Aorta (tissue), 5 donors: ENCODE data around the gene SPINK1. TPM values are rescaled to one million over a fixed set of nuclear protein-coding genes. Genes with fewer than 3 reads are reported as not detected.
"Not testable (repeated sequence)": the region's sequence is repeated elsewhere in the genome, so short reads cannot be mapped to it uniquely, and the experiment has no call there.

Experiments
- ATAC-seq: fragments of 200-7000 bp; cut with Tn5 transposase; one replicate; pipeline ENCODE4 v1.9.1; 2022; ENCODE audit warnings: moderate library complexity; ENCODE audit not compliant: low FRiP score
- DNase-seq, 2 donors: peaks; one replicate each; pipeline ENCODE4 v3.0.0-alpha.2; 2020
- H3K27ac ChIP-seq, 2 donors: one replicate each; pipeline ENCODE4 v1.5.1; 2013; ENCODE audit warnings: low read length in 2 of 2, mild to moderate bottlenecking in 2 of 2, moderate library complexity in 2 of 2, control low read depth in 1 of 2, inconsistent platforms in 1 of 2, low read depth in 1 of 2
- H3K27me3 ChIP-seq, 2 donors: one replicate each; pipeline ENCODE4 v1.6.1; 2013; ENCODE audit warnings: control low read depth in 1 of 2, low read length in 1 of 2, mild to moderate bottlenecking in 1 of 2, moderate library complexity in 1 of 2; ENCODE audit not compliant: insufficient read depth in 2 of 2, control insufficient read depth in 1 of 2
- H3K36me3 ChIP-seq, 2 donors: one replicate each; pipeline ENCODE4 v1.6.1; 2013; ENCODE audit warnings: control low read depth in 1 of 2, low read length in 1 of 2, mild to moderate bottlenecking in 1 of 2; ENCODE audit not compliant: insufficient read depth in 2 of 2, control insufficient read depth in 1 of 2
- H3K4me1 ChIP-seq, 2 donors: one replicate each; pipeline ENCODE4 v1.6.1; 2013; ENCODE audit warnings: low read length in 2 of 2, control low read depth in 1 of 2, mild to moderate bottlenecking in 1 of 2, moderate library complexity in 1 of 2; ENCODE audit not compliant: insufficient read depth in 2 of 2, control insufficient read depth in 1 of 2
- H3K4me3 ChIP-seq, 2 donors: one replicate each; pipeline ENCODE4 v1.5.1; 2013; ENCODE audit warnings: low read length in 2 of 2, control low read depth in 1 of 2, mild to moderate bottlenecking in 1 of 2
- H3K9me3 ChIP-seq: one replicate; pipeline ENCODE4 v1.6.1; 2013; ENCODE audit warnings: mild to moderate bottlenecking, low read length; ENCODE audit not compliant: control insufficient read depth
- WGBS, 2 donors: extraction: QIAGEN DNeasy Blood & Tissue Kit; methylation state at CpG; one replicate each; pipeline ENCODE4 v1.1.7; 2013; 5-methylcytosine and 5-hydroxymethylcytosine counted together
- intact Hi-C, 2 donors: fragments of 100-400 bp; cut with DNase I; formaldehyde crosslinking; loops; one replicate each; pipeline versions ENCODE4 v1.14.2 to v1.15.0; 2022
- polyA plus RNA-seq, 2 donors: library from polyadenylated mRNA; stranded (reverse); fragments of 200-250 nt; gene quantifications; one replicate each; pipeline ENCODE4 v1.2.3, GENCODE V29; 2013
- total RNA-seq, 2 donors: library from RNA; stranded (reverse); fragmentation: NEBNext Ultra II Directional; extraction: Animal tissue kit (Norgen Biotek cat#: 25700); gene quantifications; one replicate each; pipeline ENCODE4 v1.2.1, GENCODE V29; 2021
- donor health status: healthy with polysubstance abuse.
- donor health status: Bipolar disorder and iron deficiency.
- donor health status: DM: no; HTN: no; CAD: no.
- donor health status: DM: no; HTN: no; CAD: no.
- donor health status: DM: yes; HTN: yes; CAD: no.

SPINK1 gene
- total and polyA plus RNA-seq, 4 donors: 9.4 to 67.7 (median 15.3) TPM

- H3K36me3 ChIP-seq, H3K4me1 ChIP-seq, ATAC-seq, H3K27me3 ChIP-seq, intact Hi-C loops, H3K9me3 ChIP-seq, H3K4me3 ChIP-seq, H3K27ac ChIP-seq, DNase-seq: not testable (repeated sequence)
- 88 to 92% methylated on average over 16 of the region's 16 CpGs for WGBS, 2 donors
These were observed 41.4 kb upstream of the SPINK1 start for GRCh38 chr5:147872744-147873435.

DNA sequence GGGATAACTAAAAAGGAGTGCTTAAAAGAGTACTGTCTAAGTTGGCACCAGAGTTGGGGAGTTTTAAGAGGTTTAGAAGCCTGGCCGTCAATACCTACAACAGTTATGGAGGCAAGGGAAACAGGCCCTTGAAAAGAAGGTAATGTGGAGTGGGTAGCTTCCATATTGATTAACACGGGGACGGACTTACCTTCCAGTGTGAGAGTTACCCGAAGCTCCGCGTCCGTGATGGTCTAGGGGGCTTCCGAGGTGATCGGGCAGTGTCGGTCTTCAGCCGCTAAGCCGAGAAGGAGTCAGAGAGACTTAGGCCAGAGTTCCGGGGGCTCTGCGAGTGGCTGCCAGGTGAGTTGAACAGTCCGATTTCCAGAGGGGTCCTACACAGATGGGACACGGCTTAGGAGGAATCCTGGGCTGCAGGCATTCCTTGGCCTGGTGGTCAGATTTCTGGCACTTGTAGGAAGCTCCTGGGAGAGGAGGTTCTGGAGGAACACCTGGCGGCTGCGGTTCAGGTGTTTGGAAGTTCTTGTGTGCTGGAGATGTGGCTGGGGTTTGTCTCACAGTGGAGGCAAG is 40.6 kb upstream of the SPINK1 start:
- H3K9me3 ChIP-seq, H3K27me3 ChIP-seq, ATAC-seq, DNase-seq, intact Hi-C loops, H3K4me3 ChIP-seq, H3K27ac ChIP-seq, H3K4me1 ChIP-seq, H3K36me3 ChIP-seq: not testable (repeated sequence)
- 94 to 97% methylated on average over 18 of the region's 18 CpGs for WGBS, 2 donors

DNA sequence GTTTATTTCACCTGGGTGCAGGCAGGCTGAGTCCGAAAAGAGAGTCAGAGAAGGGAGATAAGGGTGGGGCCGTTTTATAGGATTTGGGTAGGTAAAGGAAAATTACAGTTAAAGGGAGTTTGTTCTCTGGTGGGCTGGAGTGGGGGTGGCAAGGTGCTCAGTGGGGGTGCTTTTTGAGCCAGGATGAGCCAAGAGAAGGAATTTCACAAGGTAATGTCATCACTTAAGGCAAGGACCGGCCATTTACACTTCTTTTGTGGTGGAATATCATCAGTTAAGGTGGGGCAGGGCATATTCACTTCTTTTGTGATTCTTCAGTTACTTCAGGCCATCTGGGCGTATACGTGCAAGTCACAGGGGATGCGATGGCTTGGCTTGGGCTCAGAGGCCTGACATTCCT is 38.4 kb upstream of the SPINK1 start:
- 64 to 81% methylated on average over 3 to 6 of the region's 6 CpGs for WGBS, 2 donors
- DNase-seq, intact Hi-C loops: not testable (repeated sequence)

DNA sequence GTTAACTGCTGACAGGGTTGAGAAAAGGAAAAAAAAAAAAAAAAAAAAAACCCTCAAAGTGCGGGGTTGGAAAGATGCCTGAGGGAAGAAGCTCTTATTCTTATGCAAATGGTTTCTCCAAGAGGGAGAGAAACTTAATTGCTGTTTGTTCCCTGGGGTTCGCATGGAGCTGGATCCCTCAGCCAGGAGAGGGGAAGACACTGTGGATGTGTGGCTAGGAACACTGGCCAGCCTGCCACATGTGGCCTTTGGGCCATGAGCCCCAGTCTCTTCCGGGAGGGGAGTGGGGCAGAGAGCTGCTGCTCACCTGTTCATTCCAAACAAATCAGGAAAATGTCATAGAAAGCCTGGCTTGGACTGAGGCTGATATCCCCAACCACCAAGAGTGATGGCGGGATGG is 37.6 kb upstream of the SPINK1 start:
- no peak for DNase-seq
- no peak for ATAC-seq
- Histone ChIP-seq H3K4me1 (no peaks in the 10 kb centered on the region), H3K27me3 (no peaks in the 10 kb centered on the region), H3K4me3 (no peak overlapping the region), H3K27ac (no peak overlapping the region), H3K9me3 (no peaks in the 10 kb centered on the region), H3K36me3 (no peaks in the 10 kb centered on the region)
- intact Hi-C loops: no loop called here
- 56 to 60% methylated on average over 4 of the region's 4 CpGs for WGBS, 2 donors

More for the DNA sequence above, 38.4 kb upstream of the SPINK1 start:
- not testable (repeated sequence) for ATAC-seq, H3K27me3 ChIP-seq, H3K9me3 ChIP-seq, H3K36me3 ChIP-seq, H3K4me3 ChIP-seq, H3K27ac ChIP-seq, H3K4me1 ChIP-seq

DNA sequence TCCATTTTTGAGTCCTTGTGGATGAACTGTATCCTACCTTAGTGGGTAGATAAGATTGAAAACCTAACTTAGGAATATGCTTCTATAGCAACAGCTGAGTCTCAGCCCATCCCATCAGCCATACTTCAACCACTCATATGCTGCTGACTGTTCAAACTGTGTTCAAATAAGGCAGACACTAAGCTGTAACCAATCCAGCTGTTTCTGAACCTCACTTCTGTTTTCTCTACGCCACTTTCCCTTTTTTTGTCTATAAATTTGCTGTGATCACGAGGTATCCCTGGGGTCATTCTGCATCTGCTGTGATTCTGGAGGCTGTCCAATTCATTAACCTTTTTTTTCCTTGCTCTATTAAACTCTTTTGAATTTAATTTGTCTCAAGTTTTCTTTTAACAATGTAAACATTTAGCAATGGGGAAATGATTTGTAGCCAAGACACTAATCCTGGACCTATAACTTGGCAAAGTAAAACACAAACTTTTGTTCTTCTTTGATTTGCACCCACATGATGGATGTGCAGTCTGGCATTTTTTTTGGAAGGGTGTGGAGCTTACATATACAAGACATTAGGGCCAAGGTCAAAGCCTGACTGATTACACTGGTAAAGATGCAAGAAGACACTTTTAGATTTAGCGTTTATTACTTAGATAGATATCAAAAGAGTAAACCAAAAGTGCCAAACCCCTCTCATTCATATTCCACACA is 32.1 kb upstream of the SPINK1 start:
- WGBS, 2 donors: 57 to 58% methylated on average over 3 of the region's 3 CpGs
- no peaks in the 10 kb centered on the region for H3K27me3 ChIP-seq
- no peak overlapping the region for H3K27ac ChIP-seq
- no peak overlapping the region for H3K4me3 ChIP-seq
- no peak for DNase-seq
- no peaks in the 10 kb centered on the region for H3K4me1 ChIP-seq
- intact Hi-C loops: no loop called here
- no peaks in the 10 kb centered on the region for H3K36me3 ChIP-seq
- ATAC-seq: no peak
- no peaks in the 10 kb centered on the region for H3K9me3 ChIP-seq

- intact Hi-C loops: no loop called here
- no peak overlapping the region for H3K4me3 ChIP-seq
- no peak overlapping the region for H3K27ac ChIP-seq
- no peaks in the 10 kb centered on the region for H3K27me3 ChIP-seq
- H3K36me3 ChIP-seq: no peaks in the 10 kb centered on the region
- WGBS, 2 donors: 95 to 97% methylated on average over 1 of the region's 1 CpG
- DNase-seq (no peak), ATAC-seq (no peak)
- H3K9me3 ChIP-seq: no peaks in the 10 kb centered on the region
- H3K4me1 ChIP-seq: no peaks in the 10 kb centered on the region
These were observed 29.2 kb upstream of the SPINK1 start for GRCh38 chr5:147860641-147861025.

DNA sequence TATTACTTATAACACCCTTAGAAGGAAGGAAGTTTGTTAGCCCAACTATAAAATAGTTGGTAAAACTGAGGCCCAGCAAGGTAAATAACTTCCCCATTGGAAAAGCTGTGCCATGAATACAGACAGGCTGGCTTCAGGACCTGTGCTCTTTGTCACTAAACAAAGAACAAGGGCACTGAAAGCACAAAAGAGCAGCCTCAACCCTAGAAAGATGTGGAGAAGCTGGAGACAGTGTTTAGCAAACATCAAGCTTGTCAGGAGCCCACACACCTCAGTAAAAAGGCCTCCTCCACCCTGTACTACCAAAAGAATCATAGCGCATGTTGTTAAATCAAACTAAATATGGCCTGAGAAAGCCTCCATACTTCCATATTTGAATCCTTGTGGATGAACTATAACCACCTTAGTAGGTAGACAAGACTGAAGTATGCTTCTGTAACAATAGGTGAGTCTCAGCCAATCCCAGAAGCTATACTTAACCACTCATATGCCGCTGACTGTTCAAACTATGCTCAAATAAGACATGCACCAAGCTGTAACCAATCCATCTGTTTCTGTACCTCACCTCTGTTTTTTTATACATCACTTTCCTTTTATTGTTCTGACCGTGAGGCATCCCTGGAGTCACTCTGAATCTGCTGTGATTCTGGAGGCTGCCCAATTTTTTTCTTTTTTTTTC is 28.6 kb upstream of the SPINK1 start:
- WGBS, 2 donors: 95 to 96% methylated on average over 3 of the region's 3 CpGs
- Histone ChIP-seq H3K9me3 (no peaks in the 10 kb centered on the region), H3K27ac (no peak overlapping the region), H3K27me3 (no peaks in the 10 kb centered on the region), H3K36me3 (no peaks in the 10 kb centered on the region), H3K4me1 (no peaks in the 10 kb centered on the region), H3K4me3 (no peak overlapping the region)
- intact Hi-C loops: loop anchor here (5.0 to 10.0 kb wide), 2 partner anchors 255 to 262 kb away; no protein-coding TSS in a partner anchor
- no peak for DNase-seq
- ATAC-seq: no peak

- DNase-seq (no peak), ATAC-seq (no peak)
- no peaks in the 10 kb centered on the region for H3K9me3 ChIP-seq
- H3K27me3 ChIP-seq: no peaks in the 10 kb centered on the region
- no peaks in the 10 kb centered on the region for H3K36me3 ChIP-seq
- WGBS, 2 donors: 15 to 29% methylated on average over 1 of the region's 1 CpG
- no peaks in the 10 kb centered on the region for H3K4me1 ChIP-seq
- intact Hi-C loops: loop anchor here (5.0 to 10.0 kb wide), 2 partner anchors 256 to 264 kb away; no protein-coding TSS in a partner anchor
- no peak overlapping the region for H3K27ac ChIP-seq
- H3K4me3 ChIP-seq: no peak overlapping the region
These were observed 27.1 kb upstream of the SPINK1 start for GRCh38 chr5:147858565-147858964.
